HCT116 (cell line): Measurements from ENCODE around the gene LHX3.

Source experiments
- CBX3 ChIP-seq: IDR thresholded peaks from 2 replicates; pipeline ENCODE4 v1.6.1; 2012; ENCODE audit warnings: low read depth
- CEBPB ChIP-seq: IDR thresholded peaks from 2 replicates; pipeline ENCODE4 v1.6.1; 2012; ENCODE audit warnings: low read depth
- EZH2 ChIP-seq: fragments of 200-600 bp; sonication (generic); IDR thresholded peaks from 2 replicates; pipeline ENCODE4 v1.6.1; 2017; ENCODE audit warnings: antibody characterized with exemption, mixed run types
- EZH2phosphoT487 ChIP-seq: fragments of 200-600 bp; IDR thresholded peaks from 2 replicates; pipeline ENCODE4 v1.6.1; 2018; ENCODE audit warnings: antibody characterized with exemption, borderline replicate concordance
- POLR2A ChIP-seq: IDR thresholded peaks from 2 replicates; pipeline ENCODE4 v1.7.0; 2011; ENCODE audit warnings: borderline replicate concordance; ENCODE audit not compliant: insufficient read depth, insufficient read length; ENCODE audit errors: extremely low read depth
- POLR2AphosphoS5 ChIP-seq: IDR thresholded peaks from 2 replicates; pipeline ENCODE4 v1.6.1; 2011; ENCODE audit warnings: mild to moderate bottlenecking, low read depth, low read length, moderate library complexity
- YY1 ChIP-seq: IDR thresholded peaks from 2 replicates; pipeline ENCODE4 v1.6.1; 2011; ENCODE audit warnings: low read length, low read depth, moderate library complexity, mild to moderate bottlenecking; ENCODE audit not compliant: insufficient replicate concordance; ENCODE audit errors: extremely low read depth
- ZFX ChIP-seq: fragments of 450-650 bp; IDR thresholded peaks from 2 replicates; pipeline ENCODE4 v1.6.1; 2017
- TF ChIP-seq, protein P1 (sequence below), 3 experiments: fragments of 200-600 bp in 1 of 3; sonication (generic) in 1 of 3; IDR thresholded peaks in 2 of 3; conservative IDR thresholded peaks in 1 of 3; 2 replicates each; pipeline ENCODE4 v1.5.1; 2012 to 2017; ENCODE audit warnings: low read depth in 2 of 3, low read length in 2 of 3, antibody characterized with exemption in 1 of 3, borderline replicate concordance in 1 of 3, control low read depth in 1 of 3, mild to moderate bottlenecking in 1 of 3, mixed read lengths in 1 of 3, mixed run types in 1 of 3, moderate library complexity in 1 of 3; ENCODE audit not compliant: insufficient read depth in 1 of 3
- TF ChIP-seq, protein P2 (sequence below): IDR thresholded peaks from 2 replicates; pipeline ENCODE4 v1.6.1; 2012; ENCODE audit warnings: low read depth

DNA sequence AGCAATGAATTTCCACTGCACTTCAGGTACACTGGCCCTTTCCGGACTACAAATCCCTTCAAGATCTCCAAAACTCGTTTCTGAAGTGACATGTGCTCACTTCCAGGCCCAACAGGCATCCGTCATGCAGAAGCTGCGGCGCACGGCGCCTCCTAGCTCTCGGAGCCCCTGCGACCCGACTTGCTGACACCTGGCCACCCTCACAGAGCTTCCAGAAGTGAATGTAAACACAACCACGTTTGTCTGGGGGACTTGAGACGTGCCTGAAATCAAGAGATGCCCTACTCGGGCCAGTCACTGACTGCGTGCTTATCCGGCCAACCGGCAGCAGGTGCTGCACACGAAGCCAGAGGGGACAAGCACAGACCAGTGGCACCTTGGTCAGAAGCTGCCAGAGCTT is 4.9 kb upstream of the LHX3 start:
- TF ChIP-seq EZH2phosphoT487 (no peak), YY1 (no peak), POLR2A (no peak), POLR2AphosphoS5 (no peak), ZFX (no peak), CEBPB (no peak), CBX3 (no peak), EZH2 (no peak)
- TF ChIP-seq, protein P1, sequence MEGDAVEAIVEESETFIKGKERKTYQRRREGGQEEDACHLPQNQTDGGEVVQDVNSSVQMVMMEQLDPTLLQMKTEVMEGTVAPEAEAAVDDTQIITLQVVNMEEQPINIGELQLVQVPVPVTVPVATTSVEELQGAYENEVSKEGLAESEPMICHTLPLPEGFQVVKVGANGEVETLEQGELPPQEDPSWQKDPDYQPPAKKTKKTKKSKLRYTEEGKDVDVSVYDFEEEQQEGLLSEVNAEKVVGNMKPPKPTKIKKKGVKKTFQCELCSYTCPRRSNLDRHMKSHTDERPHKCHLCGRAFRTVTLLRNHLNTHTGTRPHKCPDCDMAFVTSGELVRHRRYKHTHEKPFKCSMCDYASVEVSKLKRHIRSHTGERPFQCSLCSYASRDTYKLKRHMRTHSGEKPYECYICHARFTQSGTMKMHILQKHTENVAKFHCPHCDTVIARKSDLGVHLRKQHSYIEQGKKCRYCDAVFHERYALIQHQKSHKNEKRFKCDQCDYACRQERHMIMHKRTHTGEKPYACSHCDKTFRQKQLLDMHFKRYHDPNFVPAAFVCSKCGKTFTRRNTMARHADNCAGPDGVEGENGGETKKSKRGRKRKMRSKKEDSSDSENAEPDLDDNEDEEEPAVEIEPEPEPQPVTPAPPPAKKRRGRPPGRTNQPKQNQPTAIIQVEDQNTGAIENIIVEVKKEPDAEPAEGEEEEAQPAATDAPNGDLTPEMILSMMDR (IDR thresholded peaks at IDR 0.05 in 2 of 3, conservative IDR thresholded peaks at IDR 0.05 in 1 of 3; ENCODE audit: borderline replicate concordance in 1 of 3, insufficient read depth in 1 of 3, low read depth in 2 of 3, low read length in 2 of 3): no peak
- TF ChIP-seq, protein P2, sequence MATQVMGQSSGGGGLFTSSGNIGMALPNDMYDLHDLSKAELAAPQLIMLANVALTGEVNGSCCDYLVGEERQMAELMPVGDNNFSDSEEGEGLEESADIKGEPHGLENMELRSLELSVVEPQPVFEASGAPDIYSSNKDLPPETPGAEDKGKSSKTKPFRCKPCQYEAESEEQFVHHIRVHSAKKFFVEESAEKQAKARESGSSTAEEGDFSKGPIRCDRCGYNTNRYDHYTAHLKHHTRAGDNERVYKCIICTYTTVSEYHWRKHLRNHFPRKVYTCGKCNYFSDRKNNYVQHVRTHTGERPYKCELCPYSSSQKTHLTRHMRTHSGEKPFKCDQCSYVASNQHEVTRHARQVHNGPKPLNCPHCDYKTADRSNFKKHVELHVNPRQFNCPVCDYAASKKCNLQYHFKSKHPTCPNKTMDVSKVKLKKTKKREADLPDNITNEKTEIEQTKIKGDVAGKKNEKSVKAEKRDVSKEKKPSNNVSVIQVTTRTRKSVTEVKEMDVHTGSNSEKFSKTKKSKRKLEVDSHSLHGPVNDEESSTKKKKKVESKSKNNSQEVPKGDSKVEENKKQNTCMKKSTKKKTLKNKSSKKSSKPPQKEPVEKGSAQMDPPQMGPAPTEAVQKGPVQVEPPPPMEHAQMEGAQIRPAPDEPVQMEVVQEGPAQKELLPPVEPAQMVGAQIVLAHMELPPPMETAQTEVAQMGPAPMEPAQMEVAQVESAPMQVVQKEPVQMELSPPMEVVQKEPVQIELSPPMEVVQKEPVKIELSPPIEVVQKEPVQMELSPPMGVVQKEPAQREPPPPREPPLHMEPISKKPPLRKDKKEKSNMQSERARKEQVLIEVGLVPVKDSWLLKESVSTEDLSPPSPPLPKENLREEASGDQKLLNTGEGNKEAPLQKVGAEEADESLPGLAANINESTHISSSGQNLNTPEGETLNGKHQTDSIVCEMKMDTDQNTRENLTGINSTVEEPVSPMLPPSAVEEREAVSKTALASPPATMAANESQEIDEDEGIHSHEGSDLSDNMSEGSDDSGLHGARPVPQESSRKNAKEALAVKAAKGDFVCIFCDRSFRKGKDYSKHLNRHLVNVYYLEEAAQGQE: no peak
